Measurements from ENCODE around the gene FIBP. TPM values are rescaled to one million over a fixed set of nuclear protein-coding genes. Genes with fewer than 3 reads are reported as not detected.

The FIBP gene
- polyA plus RNA-seq, 4 donors, result 57.6 to 131 (median 86.9) TPM

- Histone ChIP-seq H3K4me3 (ENCODE audit: low read depth in 1 of 3, low read length in 3 of 3) (peak overlapping the region in 2 of 3 donors; percentile 48 to 58), H3K27me3 (ENCODE audit: control insufficient read depth in 3 of 3, insufficient read depth in 3 of 3, low read length in 3 of 3) (peaks cover 0 to 76% (median 0%) of the 10 kb centered on the region in 3 donors), H3K36me3 (ENCODE audit: control insufficient read depth in 3 of 3, insufficient read depth in 2 of 3, low read depth in 1 of 3, low read length in 3 of 3) (no peaks in the 10 kb centered on the region), H3K4me1 (ENCODE audit: control insufficient read depth in 3 of 3, insufficient read depth in 2 of 3, low read depth in 1 of 3, low read length in 2 of 3) (peaks cover 0 to 17% (median 4%) of the 10 kb centered on the region in 3 donors), H3K27ac (ENCODE audit: low read depth in 1 of 3, low read length in 2 of 3) (peak overlapping the region in 1 of 3 donors; percentile 88), H3K9me3 (ENCODE audit: control insufficient read depth in 2 of 2, insufficient read depth in 1 of 2, low read depth in 1 of 2, low read length in 1 of 2) (no peaks in the 10 kb centered on the region)
- WGBS, 3 donors, result 1 to 2% (median 1%) methylated on average over 46 to 78 of the region's 78 CpGs
- no peak for FAIRE-seq
- DNase-seq, result peak; percentile 72 to 78
These were observed 11.3 kb upstream of the FIBP start for GRCh38 chr11:65899356-65900124.

GRCh38 chr11:65898656-65899355 is 10.5 kb upstream of the FIBP start:
- FAIRE-seq, result no peak
- no peaks in the 10 kb centered on the region for H3K36me3 ChIP-seq (ENCODE audit: control insufficient read depth in 3 of 3, insufficient read depth in 2 of 3, low read depth in 1 of 3, low read length in 3 of 3)
- H3K27ac ChIP-seq (ENCODE audit: low read depth in 1 of 3, low read length in 2 of 3), result peak overlapping the region in 1 of 3 donors; percentile 69
- H3K9me3 ChIP-seq (ENCODE audit: control insufficient read depth in 2 of 2, insufficient read depth in 1 of 2, low read depth in 1 of 2, low read length in 1 of 2), result no peaks in the 10 kb centered on the region
- H3K4me1 ChIP-seq (ENCODE audit: control insufficient read depth in 3 of 3, insufficient read depth in 2 of 3, low read depth in 1 of 3, low read length in 2 of 3), result peaks cover 0 to 17% (median 4%) of the 10 kb centered on the region in 3 donors
- H3K4me3 ChIP-seq (ENCODE audit: low read depth in 1 of 3, low read length in 3 of 3), result peak overlapping the region in 2 of 3 donors; percentile 20 to 58
- H3K27me3 ChIP-seq (ENCODE audit: control insufficient read depth in 3 of 3, insufficient read depth in 3 of 3, low read length in 3 of 3), result peaks cover 0 to 76% (median 0%) of the 10 kb centered on the region in 3 donors
- WGBS, 3 donors, result 25 to 40% (median 38%) methylated on average over 15 to 28 of the region's 28 CpGs
- DNase-seq, result no peak

- WGBS, 3 donors, result 89 to 92% (median 91%) methylated on average over 4 of the region's 4 CpGs
- H3K27me3 ChIP-seq (ENCODE audit: control insufficient read depth in 3 of 3, insufficient read depth in 3 of 3, low read length in 3 of 3), result peaks cover 0 to 58% (median 0%) of the 10 kb centered on the region in 3 donors
- peaks cover 0 to 23% (median 7%) of the 10 kb centered on the region in 3 donors for H3K4me1 ChIP-seq (ENCODE audit: control insufficient read depth in 3 of 3, insufficient read depth in 2 of 3, low read depth in 1 of 3, low read length in 2 of 3)
- H3K27ac ChIP-seq (ENCODE audit: low read depth in 1 of 3, low read length in 2 of 3), result no peak overlapping the region
- H3K4me3 ChIP-seq (ENCODE audit: low read depth in 1 of 3, low read length in 3 of 3), result no peak overlapping the region
- H3K36me3 ChIP-seq (ENCODE audit: control insufficient read depth in 3 of 3, insufficient read depth in 2 of 3, low read depth in 1 of 3, low read length in 3 of 3), result no peaks in the 10 kb centered on the region
- FAIRE-seq (no peak), DNase-seq (no peak)
- H3K9me3 ChIP-seq (ENCODE audit: control insufficient read depth in 2 of 2, insufficient read depth in 1 of 2, low read depth in 1 of 2, low read length in 1 of 2), result no peaks in the 10 kb centered on the region
These were observed 8.8 kb upstream of the FIBP start for GRCh38 chr11:65897020-65897471.

GRCh38 chr11:65896034-65896999 is 8.0 kb upstream of the FIBP start:
- no peak for DNase-seq
- Histone ChIP-seq H3K4me3 (ENCODE audit: low read depth in 1 of 3, low read length in 3 of 3) (no peak overlapping the region), H3K27ac (ENCODE audit: low read depth in 1 of 3, low read length in 2 of 3) (no peak overlapping the region), H3K27me3 (ENCODE audit: control insufficient read depth in 3 of 3, insufficient read depth in 3 of 3, low read length in 3 of 3) (peaks cover 0 to 57% (median 0%) of the 10 kb centered on the region in 3 donors), H3K36me3 (ENCODE audit: control insufficient read depth in 3 of 3, insufficient read depth in 2 of 3, low read depth in 1 of 3, low read length in 3 of 3) (no peaks in the 10 kb centered on the region), H3K9me3 (ENCODE audit: control insufficient read depth in 2 of 2, insufficient read depth in 1 of 2, low read depth in 1 of 2, low read length in 1 of 2) (no peaks in the 10 kb centered on the region), H3K4me1 (ENCODE audit: control insufficient read depth in 3 of 3, insufficient read depth in 2 of 3, low read depth in 1 of 3, low read length in 2 of 3) (peaks cover 0 to 30% (median 7%) of the 10 kb centered on the region in 3 donors)
- 86 to 90% (median 88%) methylated on average over 14 of the region's 14 CpGs for WGBS, 3 donors
- FAIRE-seq, result no peak

- no peak for DNase-seq
- Histone ChIP-seq H3K4me3 (ENCODE audit: low read depth in 1 of 3, low read length in 3 of 3) (no peak overlapping the region), H3K36me3 (ENCODE audit: control insufficient read depth in 3 of 3, insufficient read depth in 2 of 3, low read depth in 1 of 3, low read length in 3 of 3) (no peaks in the 10 kb centered on the region), H3K9me3 (ENCODE audit: control insufficient read depth in 2 of 2, insufficient read depth in 1 of 2, low read depth in 1 of 2, low read length in 1 of 2) (no peaks in the 10 kb centered on the region), H3K4me1 (ENCODE audit: control insufficient read depth in 3 of 3, insufficient read depth in 2 of 3, low read depth in 1 of 3, low read length in 2 of 3) (peaks cover 0 to 28% (median 7%) of the 10 kb centered on the region in 3 donors), H3K27ac (ENCODE audit: low read depth in 1 of 3, low read length in 2 of 3) (no peak overlapping the region), H3K27me3 (ENCODE audit: control insufficient read depth in 3 of 3, insufficient read depth in 3 of 3, low read length in 3 of 3) (peaks cover 0 to 50% (median 0%) of the 10 kb centered on the region in 3 donors)
- no peak for FAIRE-seq
- WGBS, 3 donors, result 93 to 96% (median 95%) methylated on average over 5 of the region's 5 CpGs
These were observed 7.3 kb upstream of the FIBP start for GRCh38 chr11:65895482-65895981.

- peak overlapping the region in 2 of 3 donors; percentile 50 to 61 for H3K27ac ChIP-seq (ENCODE audit: low read depth in 1 of 3, low read length in 2 of 3)
- H3K9me3 ChIP-seq (ENCODE audit: control insufficient read depth in 2 of 2, insufficient read depth in 1 of 2, low read depth in 1 of 2, low read length in 1 of 2), result no peaks in the 10 kb centered on the region
- 61 to 92% (median 64%) methylated on average over 16 of the region's 16 CpGs for WGBS, 3 donors
- H3K27me3 ChIP-seq (ENCODE audit: control insufficient read depth in 3 of 3, insufficient read depth in 3 of 3, low read length in 3 of 3), result peaks cover 0 to 47% (median 0%) of the 10 kb centered on the region in 3 donors
- DNase-seq (no peak), FAIRE-seq (no peak)
- peaks cover 0 to 30% (median 5%) of the 10 kb centered on the region in 3 donors for H3K4me1 ChIP-seq (ENCODE audit: control insufficient read depth in 3 of 3, insufficient read depth in 2 of 3, low read depth in 1 of 3, low read length in 2 of 3)
- no peaks in the 10 kb centered on the region for H3K36me3 ChIP-seq (ENCODE audit: control insufficient read depth in 3 of 3, insufficient read depth in 2 of 3, low read depth in 1 of 3, low read length in 3 of 3)
- no peak overlapping the region for H3K4me3 ChIP-seq (ENCODE audit: low read depth in 1 of 3, low read length in 3 of 3)
These were observed 5.8 kb upstream of the FIBP start for GRCh38 chr11:65894034-65894591.

GRCh38 chr11:65892661-65893317 is 4.5 kb upstream of the FIBP start:
- no peak for FAIRE-seq
- Histone ChIP-seq H3K27ac (ENCODE audit: low read depth in 1 of 3, low read length in 2 of 3) (peak overlapping the region in 1 of 3 donors; percentile 61), H3K9me3 (ENCODE audit: control insufficient read depth in 2 of 2, insufficient read depth in 1 of 2, low read depth in 1 of 2, low read length in 1 of 2) (no peaks in the 10 kb centered on the region), H3K27me3 (ENCODE audit: control insufficient read depth in 3 of 3, insufficient read depth in 3 of 3, low read length in 3 of 3) (peaks cover 0 to 37% (median 0%) of the 10 kb centered on the region in 3 donors), H3K36me3 (ENCODE audit: control insufficient read depth in 3 of 3, insufficient read depth in 2 of 3, low read depth in 1 of 3, low read length in 3 of 3) (no peaks in the 10 kb centered on the region), H3K4me1 (ENCODE audit: control insufficient read depth in 3 of 3, insufficient read depth in 2 of 3, low read depth in 1 of 3, low read length in 2 of 3) (peaks cover under 1 to 33% (median 6%) of the 10 kb centered on the region in 3 donors), H3K4me3 (ENCODE audit: low read depth in 1 of 3, low read length in 3 of 3) (no peak overlapping the region)
- 77 to 89% (median 82%) methylated on average over 9 to 10 of the region's 10 CpGs for WGBS, 3 donors
- no peak for DNase-seq
